Measurements from ENCODE around the gene XRN2. TPM values are rescaled to one million over a fixed set of nuclear protein-coding genes. Genes with fewer than 3 reads are reported as not detected.
A peak's percentile ranks its signal among the peaks of the same experiment; 100 is the strongest.

The XRN2 gene
- total RNA-seq, 2 donors from 2014 or later, result 39.0 to 41.8 TPM

GRCh38 chr20:21393166-21393565, 90.0 kb downstream of the XRN2 start:
- Histone ChIP-seq H3K27ac (no peak overlapping the region), H3K9me3 (no peaks in the 10 kb centered on the region), H3K27me3 (peaks cover 64% of the 10 kb centered on the region), H3K36me3 (no peaks in the 10 kb centered on the region), H3K4me3 (no peak overlapping the region), H3K9ac (ENCODE audit: low read depth in 2 of 2, low read length in 2 of 2) (no peak overlapping the region), H3K4me1 (peaks cover 4% of the 10 kb centered on the region)
- intact Hi-C loops (cut with DNase I), result no loop called here
- TF ChIP-seq, protein P1, sequence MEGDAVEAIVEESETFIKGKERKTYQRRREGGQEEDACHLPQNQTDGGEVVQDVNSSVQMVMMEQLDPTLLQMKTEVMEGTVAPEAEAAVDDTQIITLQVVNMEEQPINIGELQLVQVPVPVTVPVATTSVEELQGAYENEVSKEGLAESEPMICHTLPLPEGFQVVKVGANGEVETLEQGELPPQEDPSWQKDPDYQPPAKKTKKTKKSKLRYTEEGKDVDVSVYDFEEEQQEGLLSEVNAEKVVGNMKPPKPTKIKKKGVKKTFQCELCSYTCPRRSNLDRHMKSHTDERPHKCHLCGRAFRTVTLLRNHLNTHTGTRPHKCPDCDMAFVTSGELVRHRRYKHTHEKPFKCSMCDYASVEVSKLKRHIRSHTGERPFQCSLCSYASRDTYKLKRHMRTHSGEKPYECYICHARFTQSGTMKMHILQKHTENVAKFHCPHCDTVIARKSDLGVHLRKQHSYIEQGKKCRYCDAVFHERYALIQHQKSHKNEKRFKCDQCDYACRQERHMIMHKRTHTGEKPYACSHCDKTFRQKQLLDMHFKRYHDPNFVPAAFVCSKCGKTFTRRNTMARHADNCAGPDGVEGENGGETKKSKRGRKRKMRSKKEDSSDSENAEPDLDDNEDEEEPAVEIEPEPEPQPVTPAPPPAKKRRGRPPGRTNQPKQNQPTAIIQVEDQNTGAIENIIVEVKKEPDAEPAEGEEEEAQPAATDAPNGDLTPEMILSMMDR (IDR thresholded peaks at IDR 0.05), result no peak
- no peak for DNase-seq

GRCh38 chr20:21393816-21394519, 90.8 kb downstream of the XRN2 start:
- peaks cover 72% of the 10 kb centered on the region for H3K27me3 ChIP-seq

GRCh38 chr20:21394551-21394950, 91.4 kb downstream of the XRN2 start:
- Histone ChIP-seq H3K4me3 (no peak overlapping the region), H3K9ac (ENCODE audit: low read depth in 2 of 2, low read length in 2 of 2) (no peak overlapping the region), H3K27ac (no peak overlapping the region), H3K36me3 (no peaks in the 10 kb centered on the region), H3K4me1 (peaks cover 4% of the 10 kb centered on the region), H3K27me3 (peaks cover 77% of the 10 kb centered on the region), H3K9me3 (no peaks in the 10 kb centered on the region)
- intact Hi-C loops (cut with DNase I), result no loop called here
- no peak for DNase-seq
- TF ChIP-seq, protein P1 (IDR thresholded peaks at IDR 0.05), result no peak

More at GRCh38 chr20:21393816-21394519, 90.8 kb downstream of the XRN2 start:
- TF ChIP-seq, protein P1 (IDR thresholded peaks at IDR 0.05), result no peak
- Histone ChIP-seq H3K9ac (ENCODE audit: low read depth in 2 of 2, low read length in 2 of 2) (no peak overlapping the region), H3K4me3 (no peak overlapping the region), H3K36me3 (no peaks in the 10 kb centered on the region), H3K9me3 (no peaks in the 10 kb centered on the region), H3K4me1 (peaks cover 4% of the 10 kb centered on the region), H3K27ac (no peak overlapping the region)
- no peak for DNase-seq
- intact Hi-C loops (cut with DNase I), result no loop called here

GRCh38 chr20:21395051-21395665, 92.0 kb downstream of the XRN2 start:
- peaks cover 84% of the 10 kb centered on the region for H3K27me3 ChIP-seq
- H3K9me3 ChIP-seq, result no peaks in the 10 kb centered on the region
- no peak overlapping the region for H3K9ac ChIP-seq (ENCODE audit: low read depth in 2 of 2, low read length in 2 of 2)
- TF ChIP-seq, protein P1 (IDR thresholded peaks at IDR 0.05), result no peak
- no peak overlapping the region for H3K4me3 ChIP-seq
- intact Hi-C loops (cut with DNase I), result no loop called here
- DNase-seq, result no peak
- H3K4me1 ChIP-seq, result peaks cover 4% of the 10 kb centered on the region
- H3K36me3 ChIP-seq, result no peaks in the 10 kb centered on the region
- H3K27ac ChIP-seq, result no peak overlapping the region

GRCh38 chr20:21395666-21396598, 92.8 kb downstream of the XRN2 start:
- Histone ChIP-seq H3K4me3 (peak overlapping the region; percentile 14), H3K9ac (ENCODE audit: low read depth in 2 of 2, low read length in 2 of 2) (no peak overlapping the region), H3K36me3 (no peaks in the 10 kb centered on the region), H3K9me3 (no peaks in the 10 kb centered on the region), H3K27ac (no peak overlapping the region), H3K4me1 (peaks cover 4% of the 10 kb centered on the region), H3K27me3 (peaks cover 84% of the 10 kb centered on the region)
- intact Hi-C loops (cut with DNase I), result no loop called here
- DNase-seq, result no peak
- TF ChIP-seq, protein P1 (IDR thresholded peaks at IDR 0.05), result no peak
